Measurements from ENCODE around the gene NPDC1.

- no peak for TF ChIP-seq EZH2 (IDR thresholded peaks at IDR 0.05; ENCODE audit: low read length, unreplicated experiment)
- no peak for TF ChIP-seq CTCF (conservative IDR thresholded peaks at IDR 0.05; ENCODE audit: low read depth, low read length)
- no peak for TF ChIP-seq EZH2phosphoT487 (IDR thresholded peaks at IDR 0.05; ENCODE audit: borderline replicate concordance, low read length)
Measured at GRCh38 chr9:137026828-137027227, 19.1 kb downstream of the NPDC1 start.
